ENCODE data around the gene CEBPE.
A peak's percentile ranks its signal among the peaks of the same experiment; 100 is the strongest.

CEBPE gene

GRCh38 chr14:23143911-23144310, 24.9 kb upstream of the CEBPE start:
- DNase-seq (ENCODE audit: low read depth): no peak

GRCh38 chr14:23142826-23143225, 23.8 kb upstream of the CEBPE start:
- no peak for DNase-seq (ENCODE audit: low read depth)

- DNase-seq (ENCODE audit: low read depth): peak; percentile 54
These were observed 22.8 kb upstream of the CEBPE start for GRCh38 chr14:23141706-23142444.

- no peak for DNase-seq (ENCODE audit: low read depth)
These were observed 21.3 kb upstream of the CEBPE start for GRCh38 chr14:23140371-23140770.

GRCh38 chr14:23139874-23140273, 20.8 kb upstream of the CEBPE start:
- no peak for DNase-seq (ENCODE audit: low read depth)

GRCh38 chr14:23137813-23138535, 18.9 kb upstream of the CEBPE start:
- no peak for DNase-seq (ENCODE audit: low read depth)

GRCh38 chr14:23137192-23137812, 18.2 kb upstream of the CEBPE start:
- no peak for DNase-seq (ENCODE audit: low read depth)

GRCh38 chr14:23136566-23137133, 17.6 kb upstream of the CEBPE start:
- no peak for DNase-seq (ENCODE audit: low read depth)

GRCh38 chr14:23132970-23133369, 13.9 kb upstream of the CEBPE start:
- DNase-seq (ENCODE audit: low read depth): no peak

GRCh38 chr14:23131482-23131881, 12.4 kb upstream of the CEBPE start:
- DNase-seq (ENCODE audit: low read depth): no peak

- no peak for DNase-seq (ENCODE audit: low read depth)
These were observed 11.8 kb upstream of the CEBPE start for GRCh38 chr14:23130871-23131270.

- DNase-seq (ENCODE audit: low read depth): no peak
These were observed 10.8 kb upstream of the CEBPE start for GRCh38 chr14:23129759-23130316.

GRCh38 chr14:23128969-23129758, 10.1 kb upstream of the CEBPE start:
- no peak for DNase-seq (ENCODE audit: low read depth)

- no peak for DNase-seq (ENCODE audit: low read depth)
These were observed 8.8 kb upstream of the CEBPE start for GRCh38 chr14:23127861-23128260.

GRCh38 chr14:23126548-23127278, 7.7 kb upstream of the CEBPE start:
- no peak for DNase-seq (ENCODE audit: low read depth)

- DNase-seq (ENCODE audit: low read depth): no peak
These were observed 7.0 kb upstream of the CEBPE start for GRCh38 chr14:23125933-23126524.

GRCh38 chr14:23125011-23125410, 6.0 kb upstream of the CEBPE start:
- DNase-seq (ENCODE audit: low read depth): no peak

GRCh38 chr14:23124337-23124954, 5.4 kb upstream of the CEBPE start:
- no peak for DNase-seq (ENCODE audit: low read depth)

- no peak for DNase-seq (ENCODE audit: low read depth)
These were observed 4.4 kb upstream of the CEBPE start for GRCh38 chr14:23123419-23123818.

- no peak for DNase-seq (ENCODE audit: low read depth)
These were observed 3.0 kb upstream of the CEBPE start for GRCh38 chr14:23122086-23122485.
